Lung (tissue), 12 donors: Measurements from ENCODE around the gene ZNF862. TPM values are rescaled to one million over a fixed set of nuclear protein-coding genes. Genes with fewer than 3 reads are reported as not detected.

ENCODE experiments used
- ATAC-seq: fragments of 200-7000 bp; cut with Tn5 transposase; one replicate; pipeline ENCODE4 v1.9.1; 2020; ENCODE audit warnings: moderate number of reproducible peaks; ENCODE audit not compliant: insufficient read depth, low FRiP score
- DNase-seq, 3 donors: peaks; one replicate each; pipeline ENCODE4 v3.0.0-alpha.2; 2013 to 2017
- H3K27ac ChIP-seq, 2 donors: one replicate each; pipeline ENCODE4 v1.5.1; 2013; ENCODE audit warnings: mild to moderate bottlenecking in 2 of 2, moderate library complexity in 2 of 2, control low read depth in 1 of 2, inconsistent platforms in 1 of 2, low read depth in 1 of 2, low read length in 1 of 2
- H3K27me3 ChIP-seq, 3 donors: one replicate each; pipeline ENCODE4 v1.5.1; 2013; ENCODE audit warnings: low read length in 2 of 3; ENCODE audit not compliant: control insufficient read depth in 3 of 3, insufficient read depth in 3 of 3
- H3K36me3 ChIP-seq, 4 donors: one replicate each; pipeline ENCODE4 v1.5.1; 2013; ENCODE audit warnings: low read length in 4 of 4, mild to moderate bottlenecking in 1 of 4, moderate library complexity in 1 of 4; ENCODE audit not compliant: control insufficient read depth in 4 of 4, insufficient read depth in 4 of 4
- H3K4me1 ChIP-seq, 5 donors: one replicate each; pipeline ENCODE4 v1.5.1; 2013; ENCODE audit warnings: low read length in 5 of 5, mild to moderate bottlenecking in 2 of 5, moderate library complexity in 1 of 5; ENCODE audit not compliant: control insufficient read depth in 5 of 5, insufficient read depth in 5 of 5
- H3K4me3 ChIP-seq: one replicate; pipeline ENCODE4 v1.5.1; 2013; ENCODE audit warnings: mild to moderate bottlenecking, control low read depth, moderate library complexity
- H3K9ac ChIP-seq, 2 donors: one replicate each; pipeline ENCODE4 v1.5.1; 2013; ENCODE audit warnings: low read length in 2 of 2, control low read depth in 1 of 2; ENCODE audit not compliant: insufficient read depth in 1 of 2
- H3K9me3 ChIP-seq, 4 donors: one replicate each; pipeline ENCODE4 v1.5.1; 2013; ENCODE audit warnings: low read length in 3 of 4, mild to moderate bottlenecking in 1 of 4, moderate library complexity in 1 of 4; ENCODE audit not compliant: control insufficient read depth in 4 of 4, insufficient read depth in 3 of 4
- WGBS, 2 donors: extraction: QIAGEN DNeasy Blood & Tissue Kit; methylation state at CpG; one replicate each; pipeline ENCODE4 v1.1.7; 2013; 5-methylcytosine and 5-hydroxymethylcytosine counted together
- polyA plus RNA-seq, 2 donors: library from polyadenylated mRNA; stranded (reverse); fragments of 200-250 nt; gene quantifications; one replicate each; pipeline ENCODE4 v1.2.1, GENCODE V29; 2013
- total RNA-seq, 2 donors: library from RNA; depleted of rRNA in 1 of 2; stranded (reverse); fragments of >200 nt in 1 of 2; gene quantifications; one replicate each; pipeline ENCODE4 v1.2.1, GENCODE V29; 2014 to 2021
- TF ChIP-seq, protein P1 (sequence below): IDR thresholded peaks from 2 replicates; pipeline ENCODE4 v1.5.1; 2012; ENCODE audit warnings: mild to moderate bottlenecking; ENCODE audit errors: control extremely low read depth, extremely low read depth
- donor health status: control.
- donor health status: control.
- donor health status: Bipolar disorder and iron deficiency.
- donor health status: healthy.
- donor health status: DM: yes; HTN: yes; CAD: no.

The ZNF862 gene
- total and polyA plus RNA-seq, 4 donors = 5.2 to 22.1 (median 10.0) TPM

DNA sequence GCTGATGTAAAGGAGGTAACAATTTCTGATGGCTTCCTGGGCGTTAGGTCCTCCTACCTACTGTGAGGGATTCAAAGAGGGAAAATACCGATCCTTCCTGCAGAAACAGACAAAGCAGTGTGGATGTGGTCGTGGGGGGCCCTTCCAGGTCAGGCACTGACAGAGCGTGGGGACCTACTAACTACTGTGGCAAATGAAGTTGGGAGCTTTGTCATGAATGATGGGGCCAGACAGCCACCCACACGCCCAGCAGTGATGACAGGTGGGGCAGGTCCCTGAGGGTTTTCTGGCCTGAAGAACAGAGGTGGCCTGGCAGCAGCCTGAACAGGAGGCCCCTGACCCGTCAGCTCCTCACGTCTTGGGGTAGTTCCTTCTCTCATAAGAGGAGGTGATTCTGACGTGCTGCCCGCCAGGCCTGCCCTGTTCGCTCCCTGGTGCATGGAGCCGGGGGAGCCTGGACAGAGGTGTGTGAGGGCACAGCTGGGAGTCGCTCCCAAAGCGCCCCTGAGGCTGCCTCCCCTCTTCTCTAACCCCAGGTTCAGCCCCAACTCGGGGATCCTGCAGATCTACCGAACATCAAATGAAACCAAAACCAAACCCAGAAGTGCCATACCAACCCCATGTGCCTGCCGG is 39.8 kb downstream of the ZNF862 start:
- DNase-seq (no peak), ATAC-seq (no peak)
- no peaks in the 10 kb centered on the region for H3K27me3 ChIP-seq
- H3K4me1 ChIP-seq = peaks cover 0 to 16% (median 8%) of the 10 kb centered on the region in 5 donors
- WGBS, 2 donors = 89 to 93% methylated on average over 15 to 16 of the region's 16 CpGs
- no peak overlapping the region for H3K9ac ChIP-seq
- H3K36me3 ChIP-seq = peaks cover 0 to 7% (median 0%) of the 10 kb centered on the region in 4 donors
- H3K27ac ChIP-seq = no peak overlapping the region
- H3K4me3 ChIP-seq = no peak overlapping the region
- TF ChIP-seq, protein P1, sequence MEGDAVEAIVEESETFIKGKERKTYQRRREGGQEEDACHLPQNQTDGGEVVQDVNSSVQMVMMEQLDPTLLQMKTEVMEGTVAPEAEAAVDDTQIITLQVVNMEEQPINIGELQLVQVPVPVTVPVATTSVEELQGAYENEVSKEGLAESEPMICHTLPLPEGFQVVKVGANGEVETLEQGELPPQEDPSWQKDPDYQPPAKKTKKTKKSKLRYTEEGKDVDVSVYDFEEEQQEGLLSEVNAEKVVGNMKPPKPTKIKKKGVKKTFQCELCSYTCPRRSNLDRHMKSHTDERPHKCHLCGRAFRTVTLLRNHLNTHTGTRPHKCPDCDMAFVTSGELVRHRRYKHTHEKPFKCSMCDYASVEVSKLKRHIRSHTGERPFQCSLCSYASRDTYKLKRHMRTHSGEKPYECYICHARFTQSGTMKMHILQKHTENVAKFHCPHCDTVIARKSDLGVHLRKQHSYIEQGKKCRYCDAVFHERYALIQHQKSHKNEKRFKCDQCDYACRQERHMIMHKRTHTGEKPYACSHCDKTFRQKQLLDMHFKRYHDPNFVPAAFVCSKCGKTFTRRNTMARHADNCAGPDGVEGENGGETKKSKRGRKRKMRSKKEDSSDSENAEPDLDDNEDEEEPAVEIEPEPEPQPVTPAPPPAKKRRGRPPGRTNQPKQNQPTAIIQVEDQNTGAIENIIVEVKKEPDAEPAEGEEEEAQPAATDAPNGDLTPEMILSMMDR = no peak
- H3K9me3 ChIP-seq = no peaks in the 10 kb centered on the region

DNA sequence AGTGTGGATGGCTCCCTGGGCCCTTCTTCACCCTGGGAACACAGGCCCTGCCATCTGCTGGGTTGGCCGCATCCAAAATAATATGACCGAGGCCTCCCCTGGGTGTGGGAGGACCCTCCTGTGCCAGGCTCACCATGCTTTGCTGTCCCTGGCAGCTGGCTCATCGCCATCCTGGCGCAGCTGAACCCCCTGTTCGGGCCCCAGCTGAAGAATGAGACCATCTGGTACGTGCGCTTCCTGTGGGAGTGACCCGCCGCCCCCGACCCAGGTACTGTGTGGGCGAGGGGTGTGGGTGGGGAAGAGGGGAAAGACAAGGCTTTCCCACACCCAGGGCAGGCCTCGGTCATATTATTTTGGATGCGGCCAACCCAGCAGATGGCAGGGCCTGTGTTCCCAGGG is 40.3 kb downstream of the ZNF862 start:
- H3K36me3 ChIP-seq = peaks cover 0 to 7% (median 0%) of the 10 kb centered on the region in 4 donors
- H3K9ac ChIP-seq = no peak overlapping the region
- TF ChIP-seq, protein P1 = no peak
- ATAC-seq (no peak), DNase-seq (no peak)
- no peak overlapping the region for H3K27ac ChIP-seq
- 85 to 91% methylated on average over 12 to 13 of the region's 13 CpGs for WGBS, 2 donors
- no peaks in the 10 kb centered on the region for H3K27me3 ChIP-seq
- no peak overlapping the region for H3K4me3 ChIP-seq
- H3K4me1 ChIP-seq = peaks cover 0 to 16% (median 8%) of the 10 kb centered on the region in 5 donors
- H3K9me3 ChIP-seq = no peaks in the 10 kb centered on the region

DNA sequence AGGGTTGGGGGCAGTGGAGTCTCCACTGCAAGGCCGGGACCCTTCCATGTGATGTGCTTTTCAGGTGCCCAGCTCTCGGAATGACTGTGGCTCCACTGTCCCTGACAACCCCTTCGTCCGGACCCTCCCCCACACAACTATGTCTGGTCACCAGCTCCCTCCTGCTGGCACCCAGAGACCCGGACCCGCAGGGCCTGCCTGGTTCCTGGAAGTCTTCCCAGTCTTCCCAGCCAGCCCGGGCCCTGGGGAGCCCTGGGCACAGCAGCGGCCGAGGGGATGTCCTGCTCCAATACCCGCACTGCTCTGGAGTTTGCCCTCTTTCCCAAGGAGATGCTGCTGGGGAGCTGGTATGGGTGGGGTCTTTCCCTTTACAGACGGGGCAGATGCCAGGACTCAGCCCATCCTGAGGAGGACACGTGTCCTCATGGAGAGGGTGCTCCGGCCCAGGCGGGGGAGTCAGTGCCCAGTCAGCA is 41.1 kb downstream of the ZNF862 start:
- Histone ChIP-seq H3K4me3 (no peak overlapping the region), H3K36me3 (peaks cover 0 to 7% (median 0%) of the 10 kb centered on the region in 4 donors), H3K27me3 (no peaks in the 10 kb centered on the region), H3K4me1 (peaks cover 0 to 13% (median 5%) of the 10 kb centered on the region in 5 donors), H3K9ac (no peak overlapping the region), H3K27ac (no peak overlapping the region), H3K9me3 (no peaks in the 10 kb centered on the region)
- TF ChIP-seq, protein P1 = no peak
- WGBS, 2 donors = 92 to 94% methylated on average over 14 of the region's 14 CpGs
- DNase-seq (no peak), ATAC-seq (no peak)
